GM10266 (cell line): ENCODE data around the gene TRIOBP.

Experiments
- DNase-seq: peaks from one replicate; pipeline ENCODE4 v3.0.0; 2012; ENCODE audit errors: extremely low spot score
- TF ChIP-seq, protein P1 (sequence below): IDR thresholded peaks from 2 replicates; pipeline ENCODE4 v1.5.1; 2012; ENCODE audit warnings: mild to moderate bottlenecking, low read depth; ENCODE audit not compliant: control insufficient read depth, insufficient read depth; ENCODE audit errors: missing control alignments

TRIOBP gene

DNA sequence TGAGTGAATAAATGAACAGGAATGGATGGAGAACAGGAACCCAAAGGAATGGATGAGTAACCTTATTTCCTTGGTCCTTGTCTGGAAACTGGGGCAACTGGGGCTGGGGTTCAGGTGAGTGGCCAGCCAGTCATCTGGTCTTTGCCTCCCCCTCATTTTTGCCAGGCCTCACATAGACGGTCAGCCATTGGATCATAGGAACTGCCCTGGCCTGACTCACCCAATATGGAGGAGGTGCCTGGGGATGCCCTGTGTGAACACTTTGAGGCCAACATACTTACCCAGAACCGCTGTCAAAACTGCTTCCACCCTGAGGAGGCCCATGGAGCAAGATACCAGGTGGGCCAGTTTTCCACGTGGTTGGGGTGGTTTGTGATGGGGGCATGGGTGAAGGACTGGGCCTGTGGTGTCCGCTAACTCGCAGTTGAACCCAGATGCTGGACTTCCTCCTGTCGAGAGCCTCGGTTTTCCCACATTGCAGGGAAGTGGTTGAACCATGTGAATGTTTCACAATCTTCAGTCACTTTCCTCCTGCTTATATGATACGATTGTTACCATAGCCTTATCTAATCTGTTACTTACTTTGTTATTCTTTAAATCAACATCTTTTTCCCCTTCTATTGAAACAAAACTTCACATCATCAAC is 4.4 kb downstream of the TRIOBP start:
- TF ChIP-seq, protein P1, sequence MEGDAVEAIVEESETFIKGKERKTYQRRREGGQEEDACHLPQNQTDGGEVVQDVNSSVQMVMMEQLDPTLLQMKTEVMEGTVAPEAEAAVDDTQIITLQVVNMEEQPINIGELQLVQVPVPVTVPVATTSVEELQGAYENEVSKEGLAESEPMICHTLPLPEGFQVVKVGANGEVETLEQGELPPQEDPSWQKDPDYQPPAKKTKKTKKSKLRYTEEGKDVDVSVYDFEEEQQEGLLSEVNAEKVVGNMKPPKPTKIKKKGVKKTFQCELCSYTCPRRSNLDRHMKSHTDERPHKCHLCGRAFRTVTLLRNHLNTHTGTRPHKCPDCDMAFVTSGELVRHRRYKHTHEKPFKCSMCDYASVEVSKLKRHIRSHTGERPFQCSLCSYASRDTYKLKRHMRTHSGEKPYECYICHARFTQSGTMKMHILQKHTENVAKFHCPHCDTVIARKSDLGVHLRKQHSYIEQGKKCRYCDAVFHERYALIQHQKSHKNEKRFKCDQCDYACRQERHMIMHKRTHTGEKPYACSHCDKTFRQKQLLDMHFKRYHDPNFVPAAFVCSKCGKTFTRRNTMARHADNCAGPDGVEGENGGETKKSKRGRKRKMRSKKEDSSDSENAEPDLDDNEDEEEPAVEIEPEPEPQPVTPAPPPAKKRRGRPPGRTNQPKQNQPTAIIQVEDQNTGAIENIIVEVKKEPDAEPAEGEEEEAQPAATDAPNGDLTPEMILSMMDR: no peak
- no peak for DNase-seq

DNA sequence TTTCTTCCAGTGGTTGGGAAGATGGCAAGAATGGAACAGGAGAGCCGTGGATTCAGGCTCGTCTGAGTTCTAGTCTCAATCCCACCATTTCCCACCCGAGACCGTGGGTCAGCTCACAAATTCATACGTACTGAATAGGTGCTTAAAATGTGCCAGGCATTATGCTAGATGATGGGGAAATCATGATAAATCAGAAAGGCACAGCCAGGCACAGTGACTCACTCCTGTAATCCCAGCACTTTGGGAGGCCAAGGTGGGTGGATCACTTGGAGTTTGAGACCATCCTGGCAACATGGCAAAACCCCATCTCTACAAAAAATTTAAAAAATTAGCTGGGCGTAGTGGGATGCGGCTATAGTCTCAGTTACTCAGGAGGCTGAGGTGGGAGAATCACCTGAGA is 7.1 kb downstream of the TRIOBP start:
- TF ChIP-seq, protein P1: no peak

GRCh38 chr22:37704645-37705044 is 7.8 kb downstream of the TRIOBP start:
- TF ChIP-seq, protein P1: no peak
- no peak for DNase-seq

More for the DNA sequence above, 7.1 kb downstream of the TRIOBP start:
- no peak for DNase-seq

- TF ChIP-seq, protein P1: no peak
- DNase-seq: no peak
Observed at GRCh38 chr22:37705205-37705604, 8.4 kb downstream of the TRIOBP start.

DNA sequence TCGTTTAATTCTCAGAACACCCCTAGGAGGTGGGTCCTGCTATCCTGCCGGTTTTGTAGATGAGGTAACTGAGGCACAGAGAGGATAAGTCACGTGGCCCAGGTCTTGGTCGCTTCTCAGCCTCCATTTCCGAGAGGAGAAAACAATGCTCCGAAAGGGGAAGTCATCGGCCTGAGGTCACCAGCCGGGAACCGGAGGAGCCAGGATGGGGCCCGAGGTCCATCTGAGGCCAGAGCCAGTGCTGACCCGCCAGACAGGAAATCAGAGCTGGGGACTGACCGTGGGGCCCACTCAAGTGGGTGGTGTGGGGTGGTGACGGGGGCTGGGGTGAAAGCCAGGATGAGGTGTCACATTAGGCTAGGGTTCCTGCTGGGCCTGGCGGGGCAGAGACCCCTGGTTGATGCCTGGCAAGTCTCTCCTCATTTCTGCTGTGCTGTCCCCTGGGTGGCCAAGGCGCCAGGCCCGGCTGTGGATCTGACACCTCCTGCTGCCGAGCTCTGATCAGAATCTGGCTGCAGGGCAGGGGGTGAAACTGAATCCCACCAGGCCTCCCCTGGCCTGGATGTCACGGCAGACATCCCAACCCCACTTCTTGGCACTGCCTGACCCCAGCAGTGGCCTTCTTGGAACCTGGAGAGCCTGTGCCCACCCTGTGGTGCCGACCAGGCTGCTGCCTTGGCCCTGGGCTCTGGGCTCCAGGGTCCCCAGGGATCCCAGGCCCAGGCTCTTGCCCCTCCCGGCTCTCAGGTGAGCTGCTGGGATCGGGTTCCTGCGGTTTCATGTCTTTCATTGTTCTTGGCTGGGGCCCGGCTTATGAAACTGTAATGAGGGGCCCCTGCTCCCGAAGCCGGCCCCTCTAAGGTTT is 12.0 kb downstream of the TRIOBP start:
- DNase-seq: no peak
- TF ChIP-seq, protein P1: no peak

GRCh38 chr22:37709445-37709765 is 12.6 kb downstream of the TRIOBP start:
- TF ChIP-seq, protein P1: no peak
- no peak for DNase-seq

GRCh38 chr22:37710675-37711074 is 13.8 kb downstream of the TRIOBP start:
- DNase-seq: no peak
- TF ChIP-seq, protein P1: no peak
